NCI-H146 (cell line): ENCODE data around the gene UNC5A.

ENCODE experiments used
- DNase-seq: peaks from one replicate; lab custom pipeline; 2025; lab: John Stamatoyannopoulos, UW

Gene UNC5A

GRCh38 chr5:176880366-176881020 lies 70.1 kb downstream of the UNC5A start:
- DNase-seq, result no peak

GRCh38 chr5:176881021-176881749 lies 70.8 kb downstream of the UNC5A start:
- DNase-seq, result no peak

DNA sequence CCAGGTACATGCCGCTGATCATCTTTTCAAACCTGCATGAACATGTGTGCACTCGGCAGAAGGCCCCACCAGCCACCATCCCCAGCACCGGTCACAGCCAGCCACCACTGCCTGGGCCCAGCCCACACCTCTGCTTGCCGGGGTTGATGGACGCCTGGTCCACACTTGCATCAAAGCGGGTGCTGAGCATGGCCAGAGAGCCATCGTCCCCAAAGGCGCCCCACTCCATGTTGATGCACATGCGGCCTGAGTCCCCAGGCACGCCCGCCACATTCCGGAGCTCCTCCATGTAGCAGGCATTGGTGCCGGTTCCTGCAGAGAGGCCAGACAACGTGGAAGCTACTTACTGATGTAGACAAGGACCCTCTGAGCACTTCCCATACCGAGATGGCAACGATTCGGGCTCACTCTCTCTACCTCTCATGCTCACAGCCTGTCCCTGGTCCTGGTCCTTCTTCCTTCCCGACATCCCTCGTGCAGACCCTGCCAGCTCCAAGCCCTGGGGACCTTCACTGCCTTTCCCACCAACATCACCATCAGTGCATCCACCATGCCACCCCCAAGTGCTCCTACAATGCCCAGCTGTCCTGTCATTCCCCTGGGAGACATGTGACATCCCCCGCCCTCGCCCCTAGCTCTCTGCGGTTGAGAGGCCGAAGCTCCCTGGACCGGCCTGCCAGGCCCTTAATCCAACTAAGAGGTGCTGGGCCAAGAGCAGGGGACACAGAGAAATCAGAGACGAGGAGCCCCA lies 71.6 kb downstream of the UNC5A start:
- DNase-seq, result no peak

DNA sequence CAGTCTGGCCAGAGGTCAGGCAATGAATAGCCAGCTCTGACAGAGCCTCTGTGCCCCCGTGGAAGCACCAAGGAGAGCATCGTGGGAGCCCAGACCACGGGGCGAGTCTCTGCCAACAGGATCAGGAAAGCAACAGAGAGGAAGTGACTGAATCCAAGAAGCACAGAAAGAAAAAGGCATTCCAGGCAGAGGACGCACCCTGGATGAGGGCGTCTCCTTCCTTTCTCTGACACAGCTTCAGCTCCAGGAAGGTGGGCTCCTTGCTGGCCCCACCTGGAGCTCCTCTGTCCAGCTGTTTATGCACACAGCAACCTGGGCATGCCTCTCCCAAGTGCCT lies 72.2 kb downstream of the UNC5A start:
- no peak for DNase-seq

DNA sequence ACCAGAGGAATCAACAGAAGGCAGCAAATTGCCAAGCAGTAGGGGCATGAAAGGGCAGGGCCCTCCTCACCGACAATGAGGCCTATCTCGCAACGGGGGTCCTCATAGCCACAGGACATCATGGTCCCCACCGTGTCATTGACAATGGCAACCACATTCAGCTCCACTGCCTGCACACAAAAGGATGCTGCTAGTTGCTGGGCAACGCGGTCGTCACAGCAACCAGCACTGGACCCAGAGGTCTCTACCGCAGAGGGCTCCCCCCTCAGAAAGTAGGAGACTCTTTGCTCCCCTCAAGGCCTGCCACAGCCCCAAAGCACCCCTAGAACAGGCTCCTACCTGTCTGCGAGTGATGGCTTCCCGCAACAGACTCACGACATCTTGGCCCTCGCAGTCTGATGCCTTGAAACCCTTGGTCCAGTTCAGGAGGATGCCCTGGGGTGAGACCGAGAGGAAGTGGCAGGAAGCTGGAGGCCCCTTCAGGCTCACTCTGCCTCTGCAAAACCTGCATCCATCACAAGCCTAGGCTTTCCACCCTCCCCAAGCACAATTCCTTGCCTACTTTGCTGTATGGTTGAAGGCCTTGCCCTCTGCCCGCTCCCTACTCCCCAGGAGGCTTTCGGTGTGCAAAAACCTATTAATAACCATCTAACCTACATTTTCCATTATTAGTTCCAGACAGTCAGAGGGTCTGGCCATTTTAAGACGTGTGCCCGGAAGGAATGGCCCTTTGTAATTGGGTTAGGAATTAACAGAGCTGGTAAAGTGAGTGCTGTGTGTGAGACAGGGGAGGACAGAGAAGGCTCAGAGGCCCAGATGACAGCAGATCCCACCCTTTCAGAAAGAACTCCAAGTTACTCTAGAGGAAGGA lies 73.6 kb downstream of the UNC5A start:
- DNase-seq, result no peak

GRCh38 chr5:176884571-176884890 lies 74.2 kb downstream of the UNC5A start:
- no peak for DNase-seq

- no peak for DNase-seq
Observed at GRCh38 chr5:176886336-176887251, 76.2 kb downstream of the UNC5A start.

GRCh38 chr5:176887252-176887849 lies 77.0 kb downstream of the UNC5A start:
- DNase-seq, result no peak

- DNase-seq, result no peak
Observed at GRCh38 chr5:176888016-176888864, 77.9 kb downstream of the UNC5A start.

DNA sequence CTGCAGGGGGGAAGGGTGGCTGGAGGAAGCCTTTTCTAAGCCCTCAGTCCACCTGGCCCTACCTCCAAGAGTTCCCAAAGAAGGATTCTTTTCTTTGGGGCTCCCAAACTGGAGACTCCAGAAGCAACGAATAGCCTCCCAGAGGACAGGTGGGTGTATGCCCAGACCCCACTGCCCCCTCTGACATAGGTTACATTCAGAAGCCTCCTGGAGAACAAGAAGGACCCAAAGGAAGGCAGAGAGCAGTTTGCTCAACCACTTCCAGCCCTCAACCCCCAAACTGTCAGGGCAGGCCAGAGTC lies 78.5 kb downstream of the UNC5A start:
- no peak for DNase-seq

DNA sequence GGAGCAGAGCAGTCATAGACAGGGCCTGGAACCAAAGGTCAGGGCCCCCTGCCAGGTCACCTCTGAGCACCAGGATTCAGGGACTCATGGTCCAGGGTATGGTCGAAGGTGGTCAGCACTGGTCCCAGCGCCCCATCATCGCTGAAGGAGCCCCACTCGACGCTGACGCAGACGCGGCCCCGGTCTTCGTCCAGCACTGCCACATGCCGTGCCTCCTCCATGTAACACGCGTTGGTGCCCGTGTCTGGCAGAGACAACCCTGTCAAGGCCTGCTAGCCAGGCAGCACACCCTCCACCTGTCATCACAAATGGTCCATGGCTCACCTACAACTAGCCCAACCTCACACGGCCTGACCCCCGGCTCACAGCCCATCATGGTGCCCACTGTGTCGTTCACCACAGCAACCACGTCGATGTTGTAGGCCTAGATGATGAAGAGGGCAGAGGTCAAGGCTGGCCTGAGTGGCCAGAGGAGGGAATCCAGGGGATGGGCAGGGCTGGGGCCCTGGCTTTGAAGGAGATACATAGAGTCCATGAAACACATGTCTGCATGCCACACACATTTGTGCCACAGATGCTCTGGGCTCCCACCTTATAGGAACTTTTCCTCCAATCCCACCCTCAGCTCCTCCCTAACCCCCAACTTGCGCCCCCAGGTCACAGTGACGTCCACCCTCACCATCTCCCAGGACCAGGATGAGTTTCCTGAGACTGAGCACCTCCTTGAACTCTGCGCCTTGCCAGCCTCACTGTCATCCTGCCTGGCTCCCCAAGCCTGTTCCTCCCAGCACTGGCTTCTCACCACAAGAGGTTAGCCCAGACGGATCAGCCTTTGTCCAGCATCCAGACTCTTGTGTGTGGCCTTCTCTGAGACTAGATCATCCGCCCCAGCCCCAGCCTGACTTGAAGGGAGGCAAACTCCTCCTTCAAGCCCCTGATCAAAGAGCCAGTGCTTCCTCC lies 79.2 kb downstream of the UNC5A start:
- DNase-seq, result no peak

GRCh38 chr5:176890455-176891330 lies 80.3 kb downstream of the UNC5A start:
- DNase-seq, result no peak

DNA sequence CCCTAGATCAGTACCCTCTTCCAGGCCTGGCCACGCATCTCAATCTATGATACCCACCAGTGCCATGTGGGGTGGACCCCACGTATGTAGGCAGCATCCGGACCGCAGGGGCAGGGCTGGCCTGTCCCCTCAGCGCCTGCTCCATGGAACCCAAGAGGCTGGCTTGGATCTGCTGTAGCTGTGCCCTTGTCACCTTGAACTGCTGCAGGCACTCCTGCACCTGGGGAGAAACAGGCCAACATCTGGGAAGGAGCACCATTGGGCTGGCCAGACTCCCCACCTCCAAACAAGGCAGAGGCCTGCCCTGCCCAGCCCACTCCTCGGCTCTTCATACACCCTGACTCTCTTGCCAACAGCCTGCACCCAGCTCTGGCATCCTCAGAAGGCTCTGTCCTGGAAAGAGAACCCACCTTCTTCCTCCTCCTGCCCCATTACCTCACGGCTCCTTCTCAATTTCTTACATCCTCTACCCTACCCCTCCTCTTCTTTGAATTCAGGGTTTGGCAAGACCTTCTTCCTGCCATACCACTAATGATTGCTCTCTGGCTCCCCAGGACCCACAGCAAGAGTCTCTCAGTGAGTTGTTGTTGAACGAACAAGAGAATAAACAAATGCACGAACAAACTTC lies 81.1 kb downstream of the UNC5A start:
- DNase-seq, result no peak

DNA sequence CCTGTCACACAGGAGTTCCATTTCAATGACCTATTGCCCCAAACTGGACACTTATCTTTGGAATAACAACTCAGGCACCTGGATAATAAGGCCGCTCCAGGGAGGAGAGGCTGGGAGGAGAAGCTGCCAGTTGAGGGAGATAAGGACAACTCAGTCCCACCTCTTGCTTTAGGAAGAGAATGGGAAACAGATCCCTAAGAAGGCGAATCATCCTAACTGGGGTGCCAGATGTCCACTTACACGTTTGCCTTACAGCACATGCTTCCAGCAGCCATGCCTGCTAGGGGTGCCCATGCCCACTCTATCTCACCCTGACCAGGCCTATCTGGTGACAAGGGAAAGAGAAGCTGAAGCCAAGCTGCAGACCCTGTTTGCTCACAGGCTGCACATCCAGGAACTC lies 82.3 kb downstream of the UNC5A start:
- DNase-seq, result no peak

GRCh38 chr5:176894298-176894697 lies 83.9 kb downstream of the UNC5A start:
- no peak for DNase-seq

DNA sequence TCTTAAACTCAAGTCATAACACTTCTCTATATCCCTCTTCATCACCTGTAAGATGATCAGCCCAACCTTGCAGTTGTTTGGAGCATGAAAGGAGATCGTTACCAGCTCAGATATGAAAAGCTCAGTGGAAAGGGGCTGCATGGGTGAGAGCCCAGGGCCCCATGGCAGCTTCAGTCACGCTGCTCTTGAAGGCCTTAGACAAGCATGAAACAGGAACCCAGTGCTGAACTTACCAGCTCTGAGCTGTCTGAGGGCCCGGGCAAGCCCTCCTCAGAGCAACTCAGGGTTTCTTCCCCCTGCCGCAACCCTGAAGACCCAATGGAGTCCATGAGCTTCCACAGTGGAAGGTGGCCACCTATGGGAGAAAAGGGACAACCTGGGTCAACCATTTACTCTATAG lies 85.5 kb downstream of the UNC5A start:
- DNase-seq, result no peak

- no peak for DNase-seq
Observed at GRCh38 chr5:176897263-176897662, 86.9 kb downstream of the UNC5A start.
